Body of pancreas (tissue), 4 donors: ENCODE measurements around the gene KRT74. TPM values are rescaled to one million over a fixed set of nuclear protein-coding genes. Genes with fewer than 3 reads are reported as not detected.

ENCODE experiments used
- ATAC-seq: fragments of 150-250 bp; one replicate; pipeline ENCODE4 v1.9.1; 2016
- DNase-seq, 4 donors: peaks; one replicate each; pipeline ENCODE4 v3.0.0-alpha.2; 2019
- H3K27ac ChIP-seq, 4 donors: fragments of 200-600 bp; sonication (generic); 1 replicate in 3 of 4; 2 replicates in 1 of 4; pipeline versions ENCODE4 v1.5.1 to v1.6.1; 2016 to 2019; ENCODE audit warnings: mild to moderate bottlenecking in 1 of 4, mixed read lengths in 1 of 4, moderate library complexity in 1 of 4
- H3K27me3 ChIP-seq, 2 donors: fragments of 200-600 bp; sonication (generic); one replicate each; pipeline ENCODE4 v1.6.0; 2016; ENCODE audit warnings: mild to moderate bottlenecking in 1 of 2
- H3K36me3 ChIP-seq, 2 donors: fragments of 200-600 bp; sonication (generic); replicated peaks in 1 of 2; 2 replicates each; pipeline ENCODE4 v1.5.1; 2016; ENCODE audit warnings: low read depth in 2 of 2; ENCODE audit not compliant: insufficient read depth in 1 of 2
- H3K4me1 ChIP-seq: fragments of 200-600 bp; sonication (generic); one replicate; pipeline ENCODE4 v1.6.0; 2016
- H3K4me3 ChIP-seq, 2 donors: fragments of 200-600 bp; sonication (generic); 1 replicate in 1 of 2; 2 replicates in 1 of 2; pipeline ENCODE4 v1.5.1; 2016 to 2019
- H3K9me3 ChIP-seq, 3 donors: fragments of 200-600 bp; sonication (generic); 1 replicate in 2 of 3; 2 replicates in 1 of 3; pipeline ENCODE4 v1.5.1; 2016
- CTCF ChIP-seq, 7 experiments: fragments of 450-650 bp in 4 of 7; fragments of 200-600 bp in 3 of 7; sonication (generic) in 3 of 7; IDR thresholded peaks; one replicate each; pipeline ENCODE4 v1.5.1; 2016 to 2019; ENCODE audit warnings: antibody characterized with exemption in 7 of 7
- POLR2A ChIP-seq, 3 donors: fragments of 450-650 bp; IDR thresholded peaks; one replicate each; pipeline ENCODE4 v1.6.1; 2016; ENCODE audit warnings: antibody characterized with exemption in 3 of 3, mild to moderate bottlenecking in 2 of 3
- WGBS, 2 donors: methylation state at CpG; one replicate each; pipeline ENCODE4 v1.1.5; 2017; 5-methylcytosine and 5-hydroxymethylcytosine counted together
- intact Hi-C: fragments of 100-400 bp; cut with DNase I; formaldehyde crosslinking; loops from one replicate; pipeline ENCODE4 v1.15.1; 2023
- total RNA-seq, 2 donors: library from RNA; depleted of rRNA; stranded (reverse); fragments of >200 nt; gene quantifications; one replicate each; pipeline ENCODE4 v1.1.0, GENCODE V29; 2016

KRT74 gene
- total RNA-seq, 2 donors from 2014 or later, result not detected

- Histone ChIP-seq H3K4me3 (no peak overlapping the region), H3K9me3 (no peaks in the 10 kb centered on the region), H3K36me3 (no peaks in the 10 kb centered on the region), H3K27me3 (no peaks in the 10 kb centered on the region), H3K4me1 (no peaks in the 10 kb centered on the region), H3K27ac (no peak overlapping the region)
- peak; percentile 43 to 84 (median 73) for TF ChIP-seq CTCF (IDR thresholded peaks at IDR 0.05)
- TF ChIP-seq POLR2A (IDR thresholded peaks at IDR 0.05), result no peak
- ATAC-seq, result peak; percentile 91
- intact Hi-C loops, result loop anchor here (5.0 to 10.0 kb wide), 2 partner anchors 289 to 392 kb away; no protein-coding TSS in a partner anchor
- peak; percentile 57 to 74 (median 70) for DNase-seq
- WGBS, 2 donors, result 10 to 14% methylated on average over 5 to 7 of the region's 7 CpGs
Observed at GRCh38 chr12:52582971-52583456, 9.4 kb upstream of the KRT74 start.

- H3K4me3 ChIP-seq, result no peak overlapping the region
- intact Hi-C loops, result loop anchor here (5.0 to 10.0 kb wide), 2 partner anchors 290 to 392 kb away; no protein-coding TSS in a partner anchor
- no peak for TF ChIP-seq CTCF (IDR thresholded peaks at IDR 0.05)
- no peak for TF ChIP-seq POLR2A (IDR thresholded peaks at IDR 0.05)
- no peaks in the 10 kb centered on the region for H3K9me3 ChIP-seq
- DNase-seq (no peak), ATAC-seq (no peak)
- H3K27me3 ChIP-seq, result no peaks in the 10 kb centered on the region
- H3K27ac ChIP-seq, result no peak overlapping the region
- no peaks in the 10 kb centered on the region for H3K4me1 ChIP-seq
- 65 to 69% methylated on average over 2 of the region's 2 CpGs for WGBS, 2 donors
- no peaks in the 10 kb centered on the region for H3K36me3 ChIP-seq
Observed at GRCh38 chr12:52582486-52582885, 8.8 kb upstream of the KRT74 start.

GRCh38 chr12:52581481-52581880 is 7.8 kb upstream of the KRT74 start:
- H3K27me3 ChIP-seq, result no peaks in the 10 kb centered on the region
- intact Hi-C loops, result loop anchor here (5.0 to 10.0 kb wide), 2 partner anchors 291 to 393 kb away; no protein-coding TSS in a partner anchor
- H3K4me3 ChIP-seq, result no peak overlapping the region
- WGBS, 2 donors, result 32 to 33% methylated on average over 6 of the region's 6 CpGs
- TF ChIP-seq CTCF (IDR thresholded peaks at IDR 0.05) (no peak), POLR2A (IDR thresholded peaks at IDR 0.05) (no peak)
- no peaks in the 10 kb centered on the region for H3K36me3 ChIP-seq
- H3K27ac ChIP-seq, result no peak overlapping the region
- no peaks in the 10 kb centered on the region for H3K9me3 ChIP-seq
- peak in 1 of 4 donors; percentile 18 for DNase-seq
- no peaks in the 10 kb centered on the region for H3K4me1 ChIP-seq
- ATAC-seq, result no peak

- no peak for DNase-seq
- Histone ChIP-seq H3K4me1 (no peaks in the 10 kb centered on the region), H3K36me3 (no peaks in the 10 kb centered on the region), H3K27me3 (no peaks in the 10 kb centered on the region), H3K9me3 (no peaks in the 10 kb centered on the region), H3K4me3 (no peak overlapping the region), H3K27ac (no peak overlapping the region)
- no peak for TF ChIP-seq POLR2A (IDR thresholded peaks at IDR 0.05)
- no peak for TF ChIP-seq CTCF (IDR thresholded peaks at IDR 0.05)
- no peak for ATAC-seq
- WGBS, 2 donors, result 64 to 71% methylated on average over 7 of the region's 7 CpGs
- intact Hi-C loops, result loop anchor here (5.0 to 10.0 kb wide), 2 partner anchors 291 to 394 kb away; no protein-coding TSS in a partner anchor
Observed at GRCh38 chr12:52581066-52581465, 7.4 kb upstream of the KRT74 start.

- Histone ChIP-seq H3K27ac (no peak overlapping the region), H3K27me3 (no peaks in the 10 kb centered on the region), H3K9me3 (no peaks in the 10 kb centered on the region), H3K4me1 (no peaks in the 10 kb centered on the region), H3K4me3 (no peak overlapping the region), H3K36me3 (no peaks in the 10 kb centered on the region)
- DNase-seq, result no peak
- no peak for ATAC-seq
- intact Hi-C loops, result loop anchor here (5.0 to 10.0 kb wide), 2 partner anchors 292 to 394 kb away; no protein-coding TSS in a partner anchor
- WGBS, 2 donors, result 71 to 79% methylated on average over 1 of the region's 1 CpG
- TF ChIP-seq POLR2A (IDR thresholded peaks at IDR 0.05) (no peak), CTCF (IDR thresholded peaks at IDR 0.05) (no peak)
Observed at GRCh38 chr12:52580496-52580895, 6.9 kb upstream of the KRT74 start.
